Gastrocnemius medialis (tissue), 4 donors: ENCODE results near the gene PXMP4.

Source experiments
- POLR2A ChIP-seq, 2 donors: fragments of 450-650 bp; IDR thresholded peaks; one replicate each; pipeline ENCODE4 v1.6.1; 2017; ENCODE audit warnings: antibody characterized with exemption in 2 of 2, mild to moderate bottlenecking in 2 of 2, moderate library complexity in 2 of 2
- TF ChIP-seq, protein P1 (sequence below), 5 experiments: fragments of 450-650 bp in 3 of 5; fragments of 200-600 bp in 2 of 5; sonication (generic) in 2 of 5; IDR thresholded peaks in 4 of 5; conservative IDR thresholded peaks in 1 of 5; 1 replicate in 4 of 5; 2 replicates in 1 of 5; pipeline ENCODE4 v1.5.1; 2016 to 2019; ENCODE audit warnings: antibody characterized with exemption in 5 of 5, mild to moderate bottlenecking in 3 of 5, moderate library complexity in 3 of 5

DNA sequence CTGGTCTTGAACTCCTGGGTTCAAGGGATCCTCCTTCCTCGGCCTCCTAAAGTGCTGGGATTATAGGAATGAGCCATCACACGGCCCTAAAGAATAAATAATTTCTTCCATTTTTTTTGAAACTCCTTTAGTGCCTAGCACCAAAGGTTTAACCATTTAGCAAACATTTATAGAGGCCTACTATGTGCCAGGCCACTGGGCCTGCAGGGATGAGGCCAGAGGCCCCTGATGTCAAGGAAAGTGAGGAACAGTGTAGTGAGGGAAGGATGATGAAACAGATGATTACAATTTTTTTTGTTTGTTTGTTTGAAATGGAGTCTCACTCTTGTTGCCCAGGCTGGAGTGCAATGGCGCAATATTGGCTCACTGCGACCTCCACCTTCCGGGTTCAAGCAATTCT, 45.5 kb upstream of the PXMP4 start:
- TF ChIP-seq, protein P1, sequence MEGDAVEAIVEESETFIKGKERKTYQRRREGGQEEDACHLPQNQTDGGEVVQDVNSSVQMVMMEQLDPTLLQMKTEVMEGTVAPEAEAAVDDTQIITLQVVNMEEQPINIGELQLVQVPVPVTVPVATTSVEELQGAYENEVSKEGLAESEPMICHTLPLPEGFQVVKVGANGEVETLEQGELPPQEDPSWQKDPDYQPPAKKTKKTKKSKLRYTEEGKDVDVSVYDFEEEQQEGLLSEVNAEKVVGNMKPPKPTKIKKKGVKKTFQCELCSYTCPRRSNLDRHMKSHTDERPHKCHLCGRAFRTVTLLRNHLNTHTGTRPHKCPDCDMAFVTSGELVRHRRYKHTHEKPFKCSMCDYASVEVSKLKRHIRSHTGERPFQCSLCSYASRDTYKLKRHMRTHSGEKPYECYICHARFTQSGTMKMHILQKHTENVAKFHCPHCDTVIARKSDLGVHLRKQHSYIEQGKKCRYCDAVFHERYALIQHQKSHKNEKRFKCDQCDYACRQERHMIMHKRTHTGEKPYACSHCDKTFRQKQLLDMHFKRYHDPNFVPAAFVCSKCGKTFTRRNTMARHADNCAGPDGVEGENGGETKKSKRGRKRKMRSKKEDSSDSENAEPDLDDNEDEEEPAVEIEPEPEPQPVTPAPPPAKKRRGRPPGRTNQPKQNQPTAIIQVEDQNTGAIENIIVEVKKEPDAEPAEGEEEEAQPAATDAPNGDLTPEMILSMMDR (IDR thresholded peaks at IDR 0.05 in 4 of 5, conservative IDR thresholded peaks at IDR 0.05 in 1 of 5) = no peak
- no peak for TF ChIP-seq POLR2A (IDR thresholded peaks at IDR 0.05)
